Ovary (tissue), 9 donors: ENCODE measurements around the gene SLC7A14. TPM values are rescaled to one million over a fixed set of nuclear protein-coding genes. Genes with fewer than 3 reads are reported as not detected.

Experiments used
- DNase-seq, 5 donors: peaks; one replicate each; pipeline ENCODE4 v3.0.0-alpha.2; 2019 to 2020
- H3K27ac ChIP-seq, 2 donors: fragments of 200-600 bp; one replicate each; pipeline versions ENCODE4 v1.5.1 to v1.8.0; 2019 to 2022
- H3K27me3 ChIP-seq: fragments of 200-600 bp; one replicate; pipeline ENCODE4 v1.8.0; 2022
- H3K36me3 ChIP-seq: fragments of 200-600 bp; sonication (generic); one replicate; pipeline ENCODE4 v1.5.1; 2019
- H3K4me1 ChIP-seq: one replicate; pipeline ENCODE4 v1.8.1; 2013; ENCODE audit warnings: mild to moderate bottlenecking, moderate library complexity; ENCODE audit not compliant: insufficient read depth
- H3K4me3 ChIP-seq: fragments of 200-600 bp; sonication (generic); one replicate; pipeline ENCODE4 v1.5.1; 2017
- H3K9me3 ChIP-seq, 2 donors: fragments of 200-600 bp in 1 of 2; sonication (generic) in 1 of 2; one replicate each; pipeline versions ENCODE4 v1.5.1 to v1.8.1; 2013 to 2019; ENCODE audit warnings: mild to moderate bottlenecking in 1 of 2, moderate library complexity in 1 of 2
- EP300 ChIP-seq: sonication (generic); formaldehyde crosslinking; IDR thresholded peaks from one replicate; pipeline ENCODE4 v1.6.1; 2017; ENCODE audit warnings: antibody characterized with exemption
- POLR2A ChIP-seq: fragments of 450-650 bp; IDR thresholded peaks from one replicate; pipeline ENCODE4 v1.6.1; 2017; ENCODE audit warnings: antibody characterized with exemption, mild to moderate bottlenecking, moderate library complexity
- WGBS, 3 donors: extraction: QIAGEN DNeasy Blood & Tissue Kit in 1 of 3; methylation state at CpG; one replicate each; pipeline versions ENCODE4 v1.1.5 to v1.1.7; 2013 to 2017; 5-methylcytosine and 5-hydroxymethylcytosine counted together
- intact Hi-C, 4 donors: fragments of 100-400 bp; cut with DNase I; formaldehyde crosslinking; loops; one replicate each; pipeline versions ENCODE4 v1.11.0 to v1.15.1; 2022 to 2023
- polyA plus RNA-seq, 2 donors: library from polyadenylated mRNA; stranded (reverse); fragments of 200-250 nt in 1 of 2; fragments of 350-450 nt in 1 of 2; fragmentation: Illumina TruSeq in 1 of 2; extraction: RNeasy Lipid Tissue Mini Kit (QIAGEN cat#74804) in 1 of 2; gene quantifications; one replicate each; pipeline ENCODE4 v1.2.3, GENCODE V29; 2013 to 2014
- total RNA-seq, 7 donors: library from RNA; depleted of rRNA in 2 of 7; stranded (reverse); fragments of >200 nt in 2 of 7; fragmentation: NEBNext Ultra II Directional in 3 of 7; extraction: Animal tissue kit (Norgen Biotek cat#: 25700) in 3 of 7; gene quantifications; one replicate each; pipeline versions ENCODE4 v1.1.0 to v1.2.4, GENCODE V29; 2016 to 2023
- TF ChIP-seq, protein P1 (sequence below), 3 donors: fragments of 450-650 bp in 2 of 3; fragments of 200-600 bp in 1 of 3; IDR thresholded peaks; one replicate each; pipeline versions ENCODE4 v1.5.1 to v1.8.0; 2016 to 2022; ENCODE audit warnings: antibody characterized with exemption in 3 of 3, mild to moderate bottlenecking in 1 of 3
- donor health status: DM: no; HTN: no; CAD: no; lungs with moderate emphysema.
- donor health status: DM: no; HTN: no; CAD: no.
- donor health status: Bipolar disorder and iron deficiency.
- donor health status: DM: yes; HTN: yes; CAD: no.
- donor health status: DM: no; HTN: no; CAD: no.
- donor health status: DM: yes; HTN: yes; CAD: no.

The SLC7A14 gene
- total and polyA plus RNA-seq, 9 donors = under 0.01 to 0.20 (median 0.03) TPM; not detected in 2

DNA sequence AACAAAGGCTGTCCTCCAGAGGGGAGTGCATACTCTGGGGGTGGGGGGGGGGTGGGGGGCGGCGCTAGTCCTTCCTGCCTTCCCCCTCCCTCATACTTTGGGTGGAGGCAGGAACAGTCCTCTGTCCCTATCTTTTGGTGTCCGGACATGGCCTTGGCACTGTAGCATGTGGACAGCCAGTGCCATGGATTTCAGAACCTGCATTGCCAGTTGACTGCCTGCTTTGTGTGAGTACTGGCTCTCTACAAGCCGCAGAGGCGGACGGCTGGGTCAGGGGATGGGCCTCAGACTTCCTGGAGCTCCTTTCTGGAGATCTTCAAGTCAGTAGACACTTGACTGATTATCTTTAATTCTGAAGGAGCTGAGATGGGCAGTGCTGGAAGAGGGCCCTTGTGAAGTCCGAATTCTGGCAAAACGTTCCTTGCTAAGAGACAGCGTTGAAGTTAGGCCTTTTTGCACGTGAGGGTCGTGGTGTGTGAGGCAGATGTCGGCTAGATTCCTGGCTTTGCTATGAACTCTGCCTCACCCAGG lies 164.7 kb downstream of the SLC7A14 start:
- H3K9me3 ChIP-seq = no peaks in the 10 kb centered on the region
- TF ChIP-seq EP300 (no peak), POLR2A (no peak)
- TF ChIP-seq, protein P1, sequence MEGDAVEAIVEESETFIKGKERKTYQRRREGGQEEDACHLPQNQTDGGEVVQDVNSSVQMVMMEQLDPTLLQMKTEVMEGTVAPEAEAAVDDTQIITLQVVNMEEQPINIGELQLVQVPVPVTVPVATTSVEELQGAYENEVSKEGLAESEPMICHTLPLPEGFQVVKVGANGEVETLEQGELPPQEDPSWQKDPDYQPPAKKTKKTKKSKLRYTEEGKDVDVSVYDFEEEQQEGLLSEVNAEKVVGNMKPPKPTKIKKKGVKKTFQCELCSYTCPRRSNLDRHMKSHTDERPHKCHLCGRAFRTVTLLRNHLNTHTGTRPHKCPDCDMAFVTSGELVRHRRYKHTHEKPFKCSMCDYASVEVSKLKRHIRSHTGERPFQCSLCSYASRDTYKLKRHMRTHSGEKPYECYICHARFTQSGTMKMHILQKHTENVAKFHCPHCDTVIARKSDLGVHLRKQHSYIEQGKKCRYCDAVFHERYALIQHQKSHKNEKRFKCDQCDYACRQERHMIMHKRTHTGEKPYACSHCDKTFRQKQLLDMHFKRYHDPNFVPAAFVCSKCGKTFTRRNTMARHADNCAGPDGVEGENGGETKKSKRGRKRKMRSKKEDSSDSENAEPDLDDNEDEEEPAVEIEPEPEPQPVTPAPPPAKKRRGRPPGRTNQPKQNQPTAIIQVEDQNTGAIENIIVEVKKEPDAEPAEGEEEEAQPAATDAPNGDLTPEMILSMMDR (IDR thresholded peaks at IDR 0.05) = no peak
- peak overlapping the region; percentile 53 for H3K4me3 ChIP-seq
- peak; percentile 38 to 58 (median 56) for DNase-seq
- 4 to 13% (median 10%) methylated on average over 12 of the region's 12 CpGs for WGBS, 3 donors
- H3K27ac ChIP-seq = peak overlapping the region; percentile 7 to 91
- peaks cover 21% of the 10 kb centered on the region for H3K4me1 ChIP-seq
- H3K36me3 ChIP-seq = no peaks in the 10 kb centered on the region
- intact Hi-C loops = loop anchor here in 3 of 4 donors (5.0 to 10.0 kb wide), 3 partner anchors 54 to 76 kb away; no protein-coding TSS in a partner anchor
- no peaks in the 10 kb centered on the region for H3K27me3 ChIP-seq

DNA sequence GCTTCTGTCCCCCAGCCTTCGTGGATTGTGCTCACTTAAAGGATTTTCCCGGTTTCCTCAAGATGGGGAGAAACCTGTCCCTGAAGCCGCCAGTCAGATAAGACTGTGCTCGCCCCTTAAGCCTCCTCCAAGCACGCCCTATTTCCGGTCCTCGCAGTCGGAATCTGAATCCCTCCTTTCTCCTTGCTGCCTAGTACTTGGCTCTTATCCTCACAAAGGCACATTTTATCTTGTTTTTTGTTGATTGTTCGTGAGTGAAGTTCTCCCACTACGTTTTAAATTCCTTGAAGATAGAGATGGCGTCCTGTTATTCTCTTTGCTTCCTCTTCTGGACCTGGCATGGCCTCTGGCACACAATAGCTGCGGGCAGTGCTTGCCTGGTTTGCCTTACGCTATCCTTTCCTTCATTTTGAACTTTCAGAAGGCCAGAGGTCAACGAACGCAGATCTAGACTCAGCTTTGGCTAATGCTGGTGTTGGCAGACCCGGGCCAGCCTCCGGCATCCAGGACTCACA lies 165.5 kb downstream of the SLC7A14 start:
- 5 to 11% (median 6%) methylated on average over 17 of the region's 17 CpGs for WGBS, 3 donors
- intact Hi-C loops = loop anchor here in 3 of 4 donors (5.0 to 10.0 kb wide), 3 partner anchors 54 to 77 kb away; no protein-coding TSS in a partner anchor
- Histone ChIP-seq H3K4me3 (peak overlapping the region; percentile 53), H3K4me1 (peaks cover 16% of the 10 kb centered on the region), H3K27me3 (no peaks in the 10 kb centered on the region), H3K36me3 (no peaks in the 10 kb centered on the region), H3K9me3 (no peaks in the 10 kb centered on the region), H3K27ac (peak overlapping the region; percentile 77 to 91)
- TF ChIP-seq, protein P1 (IDR thresholded peaks at IDR 0.05) = no peak
- TF ChIP-seq EP300 (no peak), POLR2A (no peak)
- peak; percentile 43 to 58 (median 50) for DNase-seq

DNA sequence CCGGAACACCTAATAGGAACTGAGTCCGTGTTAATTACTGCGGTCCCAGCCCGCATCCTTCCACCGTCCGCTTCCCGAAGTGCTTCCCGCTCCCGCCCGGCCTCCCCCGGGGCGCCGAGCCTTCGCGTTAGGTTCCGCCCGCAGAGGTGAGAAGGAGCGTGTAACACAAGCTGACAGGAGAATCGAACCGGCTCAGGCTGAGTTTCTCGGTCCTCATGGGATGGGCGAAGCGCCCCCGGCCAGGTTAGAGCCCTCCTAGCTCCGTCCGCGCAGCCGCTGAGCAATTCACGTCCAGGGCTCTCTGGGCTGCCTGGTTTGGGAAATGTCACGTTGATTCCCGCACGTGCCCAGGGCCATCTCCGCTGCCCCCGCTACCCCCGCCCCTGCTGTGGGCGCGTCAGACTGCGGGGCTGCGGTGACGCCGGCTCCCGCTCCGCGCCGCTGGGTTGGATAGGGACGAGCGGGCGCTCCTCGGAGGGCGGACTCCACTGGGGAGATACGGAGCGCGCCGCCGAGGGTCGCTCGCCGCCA lies 166.3 kb downstream of the SLC7A14 start:
- WGBS, 3 donors = 1 to 3% (median 1%) methylated on average over 15 to 58 of the region's 58 CpGs
- intact Hi-C loops = loop anchor here (2.0 to 10.0 kb wide), 13 partner anchors 55 to 425 kb away; partner anchors contain the start of genes PHC3 (in 1 of the 4) and SKIL (in 1 of the 4)
- Histone ChIP-seq H3K27me3 (no peaks in the 10 kb centered on the region), H3K36me3 (no peaks in the 10 kb centered on the region), H3K4me3 (peak overlapping the region; percentile 53), H3K4me1 (peaks cover 15% of the 10 kb centered on the region), H3K9me3 (no peaks in the 10 kb centered on the region), H3K27ac (peak overlapping the region; percentile 77 to 91)
- TF ChIP-seq EP300 (no peak), POLR2A (peak; percentile 50)
- DNase-seq = peak; percentile 65 to 78 (median 69)

DNA sequence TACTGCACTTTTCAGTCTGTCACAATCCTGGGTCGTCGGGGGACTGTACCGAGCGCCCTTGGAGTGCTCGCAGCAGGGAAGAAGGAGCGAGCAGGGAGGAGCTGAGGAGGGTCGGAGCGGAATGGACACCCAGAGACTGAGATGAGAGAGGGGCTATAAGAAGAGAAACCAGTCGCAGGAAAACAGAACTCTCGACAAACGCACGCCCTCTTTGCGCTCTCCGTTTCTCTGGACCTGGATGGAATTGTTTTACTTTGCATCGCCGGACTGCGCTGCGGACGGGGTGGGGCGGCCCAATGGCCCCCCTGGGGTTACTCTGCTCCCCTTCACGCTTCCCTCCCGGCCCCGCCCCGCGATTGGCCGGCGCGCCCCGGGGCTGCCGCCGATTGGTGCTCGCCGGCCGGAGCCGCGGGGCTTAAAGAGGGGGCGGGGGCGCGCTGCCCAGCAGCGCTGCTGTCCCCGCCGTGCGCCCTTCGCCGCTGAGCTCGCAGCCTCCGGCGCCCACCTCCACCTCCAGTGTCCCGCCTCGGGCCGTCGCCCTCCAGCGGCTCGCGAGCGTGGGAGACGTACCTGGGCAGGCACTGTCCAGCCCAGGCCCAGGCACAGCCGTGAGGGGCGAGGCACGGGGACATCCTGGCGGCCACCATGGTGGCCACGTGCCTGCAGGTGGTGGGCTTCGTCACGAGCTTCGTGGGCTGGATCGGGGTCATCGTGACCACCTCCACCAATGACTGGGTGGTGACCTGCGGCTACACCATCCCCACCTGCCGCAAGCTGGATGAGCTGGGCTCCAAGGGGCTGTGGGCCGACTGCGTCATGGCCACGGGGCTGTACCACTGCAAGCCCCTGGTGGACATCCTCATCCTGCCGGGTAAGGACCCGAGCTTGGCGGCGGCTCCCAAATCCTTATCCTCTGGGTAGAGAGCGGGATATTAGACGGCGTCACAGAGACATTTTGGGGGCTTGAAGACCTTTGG lies 167.2 kb downstream of the SLC7A14 start, which contains the start of gene CLDN11:
Gene CLDN11 (plus strand): TSS at position 447 of the 977 bp plus-strand sequence. CDS start 199 bp downstream, at position 646.
- DNase-seq = peak; percentile 85 to 92 (median 86)
- WGBS, 3 donors = 1 to 2% (median 1%) methylated on average over 66 to 79 of the region's 79 CpGs

More for the DNA sequence above, 167.2 kb downstream of the SLC7A14 start, which contains the start of gene CLDN11:
- intact Hi-C loops = loop anchor here (2.0 to 10.0 kb wide), 11 partner anchors 61 to 426 kb away; partner anchors contain the start of genes PHC3 (in 1 of the 4) and SKIL (in 1 of the 4)
- TF ChIP-seq, protein P1 (IDR thresholded peaks at IDR 0.05) = peak in 2 of 3 donors; percentile 25 to 36
- no peak for TF ChIP-seq EP300
- peak; percentile 74 for TF ChIP-seq POLR2A
- Histone ChIP-seq H3K4me1 (peaks cover 16% of the 10 kb centered on the region), H3K27ac (peak within 1 kb of the TSS; percentile 77 to 91), H3K27me3 (no peaks in the 10 kb centered on the region), H3K9me3 (no peaks in the 10 kb centered on the region), H3K36me3 (no peaks in the 10 kb centered on the region), H3K4me3 (peak within 1 kb of the TSS; percentile 53)
